ENCODE results near the gene SIRPB1.
"Not testable (repeated sequence)": the region's sequence is repeated elsewhere in the genome, so short reads cannot be mapped to it uniquely, and the experiment has no call there.

SIRPB1 gene

GRCh38 chr20:1619861-1620444 is at the start of gene SIRPB1:
Gene SIRPB1 (minus strand): TSS chr20:1620009. CDS start chr20:1619944, 65 bp downstream.
- DNase-seq = no peak

GRCh38 chr20:1669304-1669703 is 49.5 kb upstream of the SIRPB1 start:
- no peak for DNase-seq

- DNase-seq = no peak
Observed at GRCh38 chr20:1667502-1668085, 47.8 kb upstream of the SIRPB1 start.

- DNase-seq = no peak
Observed at GRCh38 chr20:1666802-1667201, 47.0 kb upstream of the SIRPB1 start.

- DNase-seq = no peak
Observed at GRCh38 chr20:1665345-1665744, 45.5 kb upstream of the SIRPB1 start.

GRCh38 chr20:1664911-1665310 is 45.1 kb upstream of the SIRPB1 start:
- no peak for DNase-seq

GRCh38 chr20:1663917-1664316 is 44.1 kb upstream of the SIRPB1 start:
- DNase-seq = no peak

- no peak for DNase-seq
Observed at GRCh38 chr20:1661542-1662299, 41.9 kb upstream of the SIRPB1 start.

GRCh38 chr20:1660246-1660645 is 40.4 kb upstream of the SIRPB1 start:
- no peak for DNase-seq

GRCh38 chr20:1657556-1658334 is 37.9 kb upstream of the SIRPB1 start, which contains the start of gene SIRPG:
Gene SIRPG (minus strand): TSS chr20:1657779. CDS start chr20:1657714, 65 bp downstream.
- no peak for DNase-seq

GRCh38 chr20:1656844-1657243 is 37.0 kb upstream of the SIRPB1 start:
- DNase-seq = no peak

GRCh38 chr20:1654996-1655395 is 35.2 kb upstream of the SIRPB1 start:
- no peak for DNase-seq

- DNase-seq = no peak
Observed at GRCh38 chr20:1652960-1653359, 33.2 kb upstream of the SIRPB1 start.

GRCh38 chr20:1652104-1652503 is 32.3 kb upstream of the SIRPB1 start:
- no peak for DNase-seq

GRCh38 chr20:1651268-1652058 is 31.7 kb upstream of the SIRPB1 start:
- DNase-seq = no peak

- DNase-seq = no peak
Observed at GRCh38 chr20:1648101-1648500, 28.3 kb upstream of the SIRPB1 start.

- no peak for DNase-seq
Observed at GRCh38 chr20:1646975-1647431, 27.2 kb upstream of the SIRPB1 start.

GRCh38 chr20:1644101-1644962 is 24.5 kb upstream of the SIRPB1 start:
- DNase-seq = no peak

- DNase-seq = not testable (repeated sequence)
Observed at GRCh38 chr20:1638643-1639042, 18.8 kb upstream of the SIRPB1 start.

GRCh38 chr20:1637755-1638154 is 17.9 kb upstream of the SIRPB1 start:
- DNase-seq = no peak

- no peak for DNase-seq
Observed at GRCh38 chr20:1637226-1637625, 17.4 kb upstream of the SIRPB1 start.
